HepG2 (cell line): ENCODE data around the gene IL17D. TPM values are rescaled to one million over a fixed set of nuclear protein-coding genes. Genes with fewer than 3 reads are reported as not detected.

Experiments
- ATAC-seq: fragments of 200-7000 bp; cut with Tn5 transposase; 3 replicates; pipeline ENCODE4 v1.9.1; 2020; ENCODE audit warnings: mild to moderate bottlenecking, moderate library complexity
- BruUV-seq: library from RNA; stranded (reverse); fragments of 400-500 nt; replicated peaks from 2 replicates; lab custom pipeline; 2021; lab: Mats Ljungman, UMichigan
- CTCF ChIA-PET: fragments of 300-600 bp; formaldehyde crosslinking; extraction: SDS; loops from one replicate; lab custom pipeline; 2021; ENCODE audit warnings: low total read pairs, inconsistent platforms, low intra/inter-chr PET ratio; lab: Yijun Ruan, JAX
- POLR2A ChIA-PET: fragments of 350-600 bp; sonication (Branson Sonifier 250); formaldehyde crosslinking; loops from one replicate; lab custom pipeline; 2020; ENCODE audit warnings: antibody characterized with exemption, inconsistent platforms; lab: Yijun Ruan, JAX
- DNase-seq: peaks from one replicate; pipeline ENCODE4 v3.0.0-alpha.2; 2015; ENCODE audit warnings: low spot score
- FAIRE-seq: peaks from 3 replicates; lab custom pipeline; 2011; peaks lifted over from hg19 to GRCh38; lab: Jason Lieb, UNC
- H2AFZ ChIP-seq: one replicate; pipeline ENCODE4 v1.6.1; 2011; ENCODE audit warnings: low read length, inconsistent platforms
- H3K27ac ChIP-seq: fragments of 300-600 bp; 3 replicates; pipeline ENCODE4 v1.8.0; 2011; ENCODE audit warnings: mixed run types, mild to moderate bottlenecking, mixed read lengths, low read length, inconsistent platforms; ENCODE audit not compliant: insufficient read depth; ENCODE audit errors: extremely low read length
- H3K27me3 ChIP-seq, 2 experiments: fragments of 200-600 bp in 1 of 2; 2 replicates in 1 of 2; 3 replicates in 1 of 2; pipeline versions ENCODE4 v1.6.0 to v1.8.0; 2011; ENCODE audit warnings: low read length in 2 of 2, mild to moderate bottlenecking in 2 of 2, moderate library complexity in 2 of 2, inconsistent platforms in 1 of 2; ENCODE audit not compliant: insufficient read depth in 2 of 2, control insufficient read depth in 1 of 2
- H3K36me3 ChIP-seq, 2 experiments: fragments of 200-600 bp in 1 of 2; replicated peaks in 1 of 2; 2 replicates in 1 of 2; 3 replicates in 1 of 2; pipeline versions ENCODE4 v1.5.1 to v1.8.0; 2011; ENCODE audit warnings: low read length in 2 of 2, inconsistent platforms in 1 of 2; ENCODE audit not compliant: insufficient read depth in 2 of 2, control insufficient read depth in 1 of 2
- H3K4me1 ChIP-seq: 2 replicates; pipeline ENCODE4 v1.5.1; 2012; ENCODE audit warnings: low read length, inconsistent platforms; ENCODE audit not compliant: insufficient read depth
- H3K4me2 ChIP-seq: 2 replicates; pipeline ENCODE4 v1.6.0; 2011; ENCODE audit warnings: low read depth, low read length, inconsistent platforms
- H3K4me3 ChIP-seq, 3 experiments: fragments of 200-600 bp in 1 of 3; sonication (generic), shearing (Covaris generic) in 1 of 3; replicated peaks in 1 of 3; 2 replicates each; pipeline ENCODE4 v1.5.1; 2011 to 2016; ENCODE audit warnings: low read length in 3 of 3, inconsistent platforms in 2 of 3, low read depth in 2 of 3, mild to moderate bottlenecking in 2 of 3, control low read depth in 1 of 3, mixed read lengths in 1 of 3; ENCODE audit not compliant: insufficient read depth in 1 of 3
- H3K79me2 ChIP-seq: one replicate; pipeline ENCODE4 v1.6.1; 2011; ENCODE audit warnings: low read length, inconsistent platforms; ENCODE audit not compliant: insufficient read depth
- H3K9ac ChIP-seq: 2 replicates; pipeline ENCODE4 v1.6.0; 2011; ENCODE audit warnings: mild to moderate bottlenecking, low read depth, low read length, inconsistent platforms; ENCODE audit not compliant: insufficient read depth
- H3K9me3 ChIP-seq: 2 replicates; pipeline ENCODE4 v1.5.1; 2012; ENCODE audit warnings: mild to moderate bottlenecking, low read length
- H4K20me1 ChIP-seq: 2 replicates; pipeline ENCODE4 v1.6.0; 2011; ENCODE audit warnings: inconsistent platforms, mild to moderate bottlenecking, low read length, moderate library complexity; ENCODE audit not compliant: insufficient read depth
- CHD2 ChIP-seq: IDR thresholded peaks from 2 replicates; pipeline ENCODE4 v1.6.1; 2011; ENCODE audit warnings: low read depth, low read length, improper control_type of control experiment
- DBP ChIP-seq: sonication (generic); formaldehyde crosslinking; IDR thresholded peaks from 2 replicates; pipeline ENCODE4 v1.4.0; 2020; ENCODE audit warnings: missing genetic modification reagents; ENCODE audit errors: not compliant biosample characterization
- RARG ChIP-seq: sonication (generic); formaldehyde crosslinking; IDR thresholded peaks from 2 replicates; pipeline ENCODE4 v1.4.0; 2020; ENCODE audit warnings: low read depth, mild to moderate bottlenecking, missing genetic modification reagents
- RFX1 ChIP-seq: fragments of 450-650 bp; IDR thresholded peaks from 2 replicates; pipeline ENCODE4 v1.6.1; 2017
- SMC3 ChIP-seq: IDR thresholded peaks from 2 replicates; pipeline ENCODE4 v1.6.1; 2011; ENCODE audit warnings: low read length, improper control_type of control experiment
- TEF ChIP-seq: sonication (generic); formaldehyde crosslinking; IDR thresholded peaks from 2 replicates; pipeline ENCODE4 v1.5.0; 2020; ENCODE audit warnings: missing genetic modification reagents
- ZBTB39 ChIP-seq: sonication (generic); formaldehyde crosslinking; IDR thresholded peaks from 2 replicates; pipeline ENCODE4 v1.5.0; 2020; ENCODE audit warnings: missing genetic modification reagents
- ZBTB7B ChIP-seq: sonication (generic); formaldehyde crosslinking; IDR thresholded peaks from 2 replicates; pipeline ENCODE4 v1.4.0; 2020; ENCODE audit warnings: missing genetic modification reagents
- ZNF280B ChIP-seq: sonication (generic); formaldehyde crosslinking; IDR thresholded peaks from 2 replicates; pipeline ENCODE4 v1.5.0; 2020; ENCODE audit warnings: missing genetic modification reagents, mild to moderate bottlenecking, borderline replicate concordance
- ZNF282 ChIP-seq: fragments of 450-650 bp; IDR thresholded peaks from 2 replicates; pipeline ENCODE4 v1.6.1; 2018; ENCODE audit not compliant: partially characterized antibody
- WGBS: methylation state at CpG from one replicate; pipeline ENCODE4 v1.1.6; 2017; ENCODE audit warnings: low lambda C conversion rate; 5-methylcytosine and 5-hydroxymethylcytosine counted together
- in situ Hi-C: cut with HindIII; loops from 2 replicates; pipeline ENCODE4 v1.10.0; 2017; ENCODE audit warnings: low pct_unique_long_range_greater_than_20kb; ENCODE audit not compliant: extremely low pct_ligation_motif_present
- intact Hi-C: fragments of 100-400 bp; cut with micrococcal nuclease; formaldehyde crosslinking; loops from one replicate; pipeline ENCODE4 v1.10.0; 2022; ENCODE audit not compliant: unreplicated experiment
- polyA plus RNA-seq, 8 experiments: library from polyadenylated mRNA; depleted of rRNA in 3 of 8; stranded (reverse) in 7 of 8; unstranded in 1 of 8; fragments of >200 nt; fragmentation: Illumina TruSeq in 4 of 8; extraction: Trizol in 4 of 8; gene quantifications; 2 replicates each; pipeline versions ENCODE4 v1.2.1 to v1.2.3, GENCODE V29; 2011 to 2016; ENCODE audit warnings: low read depth in 4 of 8, missing spikeins in 1 of 8, mixed read lengths in 1 of 8; ENCODE audit not compliant: insufficient read depth in 1 of 8
- total RNA-seq, 5 experiments: library from RNA; depleted of rRNA; stranded (reverse); fragments of >200 nt; fragmentation: Illumina TruSeq; extraction: Trizol; gene quantifications; 2 replicates each; pipeline ENCODE4 v1.2.3, GENCODE V29; 2016; ENCODE audit warnings: low read depth in 1 of 5

The IL17D gene
- total and polyA plus RNA-seq, 2 of the 13 experiments (the other 11 are each of a cell fraction or from before 2014, with no cell fraction given), result 1.1 to 2.2 TPM

- peaks cover 42% of the 10 kb centered on the region for H3K4me1 ChIP-seq
- H3K36me3 ChIP-seq, result no peaks in the 10 kb centered on the region
- ATAC-seq (peak; percentile 81), FAIRE-seq (peak; percentile 58), DNase-seq (no peak)
- H3K27ac ChIP-seq, result no peak overlapping the region
- no peak overlapping the region for H3K9ac ChIP-seq
- POLR2A ChIA-PET, result no interaction called here
- 50% methylated on average over 12 of the region's 13 CpGs for WGBS
- H3K27me3 ChIP-seq, result no peaks in the 10 kb centered on the region; a peak in 1 of 5 replicates
- no peak overlapping the region for H2AFZ ChIP-seq
- intact Hi-C loops, result loop anchor here (1.0 to 2.0 kb wide), 3 partner anchors 117 to 216 kb away; no protein-coding TSS in a partner anchor
- BruUV-seq, result no TSS peak
- H3K9me3 ChIP-seq, result no peaks in the 10 kb centered on the region
- in situ Hi-C loops, result no loop called here
- peak overlapping the region in 2 of 3 experiments; percentile 61 to 63; a peak in 3 of 6 replicates for H3K4me3 ChIP-seq
- CTCF ChIA-PET, result interaction anchor here (1.0 to 2.7 kb wide), 3 partner anchors 117 to 219 kb away, joined by 5 to 21 read pairs (median 7); no protein-coding TSS in a partner anchor
- no peaks in the 10 kb centered on the region for H4K20me1 ChIP-seq
- no peaks in the 10 kb centered on the region for H3K79me2 ChIP-seq
- peak overlapping the region; percentile 91 for H3K4me2 ChIP-seq
- TF ChIP-seq ZNF282 (no peak), DBP (CRISPR knock-in tag) (no peak), ZBTB7B (CRISPR knock-in tag) (no peak), TEF (no peak), RFX1 (peak; percentile 59), ZNF280B (no peak), ZBTB39 (CRISPR knock-in tag) (no peak), SMC3 (peak; percentile 28; the same call in 1 of the 2 replicates), CHD2 (no peak), RARG (CRISPR knock-in tag) (no peak)
These were observed 8.0 kb downstream of the IL17D start for GRCh38 chr13:20711301-20712044.
